Lung (tissue), 12 donors: ENCODE data around the gene IRX4. TPM values are rescaled to one million over a fixed set of nuclear protein-coding genes. Genes with fewer than 3 reads are reported as not detected.

Experiments used
- ATAC-seq: fragments of 200-7000 bp; cut with Tn5 transposase; one replicate; pipeline ENCODE4 v1.9.1; 2020; ENCODE audit warnings: moderate number of reproducible peaks; ENCODE audit not compliant: insufficient read depth, low FRiP score
- DNase-seq, 3 donors: peaks; one replicate each; pipeline ENCODE4 v3.0.0-alpha.2; 2013 to 2017
- H3K27ac ChIP-seq, 2 donors: one replicate each; pipeline ENCODE4 v1.5.1; 2013; ENCODE audit warnings: mild to moderate bottlenecking in 2 of 2, moderate library complexity in 2 of 2, control low read depth in 1 of 2, inconsistent platforms in 1 of 2, low read depth in 1 of 2, low read length in 1 of 2
- H3K27me3 ChIP-seq, 3 donors: one replicate each; pipeline ENCODE4 v1.5.1; 2013; ENCODE audit warnings: low read length in 2 of 3; ENCODE audit not compliant: control insufficient read depth in 3 of 3, insufficient read depth in 3 of 3
- H3K36me3 ChIP-seq, 4 donors: one replicate each; pipeline ENCODE4 v1.5.1; 2013; ENCODE audit warnings: low read length in 4 of 4, mild to moderate bottlenecking in 1 of 4, moderate library complexity in 1 of 4; ENCODE audit not compliant: control insufficient read depth in 4 of 4, insufficient read depth in 4 of 4
- H3K4me1 ChIP-seq, 5 donors: one replicate each; pipeline ENCODE4 v1.5.1; 2013; ENCODE audit warnings: low read length in 5 of 5, mild to moderate bottlenecking in 2 of 5, moderate library complexity in 1 of 5; ENCODE audit not compliant: control insufficient read depth in 5 of 5, insufficient read depth in 5 of 5
- H3K4me3 ChIP-seq: one replicate; pipeline ENCODE4 v1.5.1; 2013; ENCODE audit warnings: mild to moderate bottlenecking, control low read depth, moderate library complexity
- H3K9ac ChIP-seq, 2 donors: one replicate each; pipeline ENCODE4 v1.5.1; 2013; ENCODE audit warnings: low read length in 2 of 2, control low read depth in 1 of 2; ENCODE audit not compliant: insufficient read depth in 1 of 2
- H3K9me3 ChIP-seq, 4 donors: one replicate each; pipeline ENCODE4 v1.5.1; 2013; ENCODE audit warnings: low read length in 3 of 4, mild to moderate bottlenecking in 1 of 4, moderate library complexity in 1 of 4; ENCODE audit not compliant: control insufficient read depth in 4 of 4, insufficient read depth in 3 of 4
- WGBS, 2 donors: extraction: QIAGEN DNeasy Blood & Tissue Kit; methylation state at CpG; one replicate each; pipeline ENCODE4 v1.1.7; 2013; 5-methylcytosine and 5-hydroxymethylcytosine counted together
- polyA plus RNA-seq, 2 donors: library from polyadenylated mRNA; stranded (reverse); fragments of 200-250 nt; gene quantifications; one replicate each; pipeline ENCODE4 v1.2.1, GENCODE V29; 2013
- total RNA-seq, 2 donors: library from RNA; depleted of rRNA in 1 of 2; stranded (reverse); fragments of >200 nt in 1 of 2; gene quantifications; one replicate each; pipeline ENCODE4 v1.2.1, GENCODE V29; 2014 to 2021
- TF ChIP-seq, protein P1 (sequence below): IDR thresholded peaks from 2 replicates; pipeline ENCODE4 v1.5.1; 2012; ENCODE audit warnings: mild to moderate bottlenecking; ENCODE audit errors: control extremely low read depth, extremely low read depth
- donor health status: control.
- donor health status: control.
- donor health status: Bipolar disorder and iron deficiency.
- donor health status: healthy.
- donor health status: DM: yes; HTN: yes; CAD: no.

IRX4 gene
- total and polyA plus RNA-seq, 4 donors, result 0.02 TPM; not detected in 3

DNA sequence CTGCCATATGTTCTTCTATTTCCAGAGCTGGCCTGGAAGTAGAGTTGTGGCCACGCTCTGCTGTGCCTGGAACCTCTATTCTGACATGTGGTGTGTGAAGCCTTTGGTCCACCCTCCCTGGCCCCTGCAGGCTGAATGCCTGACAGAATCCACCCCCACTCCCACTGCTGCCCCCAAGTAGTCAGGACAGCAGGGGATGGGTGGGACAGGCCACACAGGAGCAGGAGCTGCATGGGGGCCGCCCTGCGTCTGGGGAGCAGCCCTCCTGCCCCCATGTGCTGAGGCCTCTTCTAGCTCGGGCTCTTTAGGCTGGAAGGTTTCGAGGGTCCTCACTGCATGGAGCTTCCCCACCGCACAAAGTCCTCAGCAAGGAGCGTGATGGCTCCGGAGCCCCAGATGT is 32.6 kb upstream of the IRX4 start:
- Histone ChIP-seq H3K27me3 (peaks cover 2 to 13% (median 3%) of the 10 kb centered on the region in 3 donors), H3K4me3 (no peak overlapping the region), H3K27ac (no peak overlapping the region), H3K9ac (no peak overlapping the region), H3K4me1 (no peaks in the 10 kb centered on the region), H3K36me3 (no peaks in the 10 kb centered on the region), H3K9me3 (peaks cover 0 to 31% (median 0%) of the 10 kb centered on the region in 4 donors)
- TF ChIP-seq, protein P1, sequence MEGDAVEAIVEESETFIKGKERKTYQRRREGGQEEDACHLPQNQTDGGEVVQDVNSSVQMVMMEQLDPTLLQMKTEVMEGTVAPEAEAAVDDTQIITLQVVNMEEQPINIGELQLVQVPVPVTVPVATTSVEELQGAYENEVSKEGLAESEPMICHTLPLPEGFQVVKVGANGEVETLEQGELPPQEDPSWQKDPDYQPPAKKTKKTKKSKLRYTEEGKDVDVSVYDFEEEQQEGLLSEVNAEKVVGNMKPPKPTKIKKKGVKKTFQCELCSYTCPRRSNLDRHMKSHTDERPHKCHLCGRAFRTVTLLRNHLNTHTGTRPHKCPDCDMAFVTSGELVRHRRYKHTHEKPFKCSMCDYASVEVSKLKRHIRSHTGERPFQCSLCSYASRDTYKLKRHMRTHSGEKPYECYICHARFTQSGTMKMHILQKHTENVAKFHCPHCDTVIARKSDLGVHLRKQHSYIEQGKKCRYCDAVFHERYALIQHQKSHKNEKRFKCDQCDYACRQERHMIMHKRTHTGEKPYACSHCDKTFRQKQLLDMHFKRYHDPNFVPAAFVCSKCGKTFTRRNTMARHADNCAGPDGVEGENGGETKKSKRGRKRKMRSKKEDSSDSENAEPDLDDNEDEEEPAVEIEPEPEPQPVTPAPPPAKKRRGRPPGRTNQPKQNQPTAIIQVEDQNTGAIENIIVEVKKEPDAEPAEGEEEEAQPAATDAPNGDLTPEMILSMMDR, result no peak
- ATAC-seq (no peak), DNase-seq (no peak)
- WGBS, 2 donors, result 87 to 91% methylated on average over 8 of the region's 8 CpGs

DNA sequence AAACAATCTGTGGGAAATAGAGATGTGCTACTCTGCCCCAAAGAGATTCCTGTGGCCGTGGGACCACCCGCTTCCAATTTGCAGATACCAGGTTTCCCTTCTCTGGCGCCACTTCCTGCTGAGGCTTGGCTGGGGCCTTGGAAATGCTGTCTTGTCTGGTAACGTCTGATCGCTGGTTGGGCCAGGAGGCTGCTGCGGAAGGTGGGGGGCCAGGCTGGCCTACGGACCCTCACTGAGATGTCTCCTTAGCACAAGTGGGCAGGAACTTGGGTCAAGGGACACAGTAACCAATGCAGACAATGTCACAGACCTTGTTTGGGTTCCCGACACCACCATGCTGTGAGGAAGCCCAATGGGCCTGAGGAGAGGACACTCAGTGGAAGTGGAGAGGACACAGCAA is 31.7 kb upstream of the IRX4 start:
- peaks cover 0 to 28% (median 0%) of the 10 kb centered on the region in 4 donors for H3K9me3 ChIP-seq
- H3K4me3 ChIP-seq, result no peak overlapping the region
- 85 to 92% methylated on average over 8 of the region's 8 CpGs for WGBS, 2 donors
- H3K36me3 ChIP-seq, result no peaks in the 10 kb centered on the region
- DNase-seq, result no peak
- TF ChIP-seq, protein P1, result no peak
- H3K27me3 ChIP-seq, result peaks cover 2 to 13% (median 3%) of the 10 kb centered on the region in 3 donors
- H3K4me1 ChIP-seq, result no peaks in the 10 kb centered on the region
- H3K9ac ChIP-seq, result no peak overlapping the region
- no peak overlapping the region for H3K27ac ChIP-seq
- ATAC-seq, result no peak

DNA sequence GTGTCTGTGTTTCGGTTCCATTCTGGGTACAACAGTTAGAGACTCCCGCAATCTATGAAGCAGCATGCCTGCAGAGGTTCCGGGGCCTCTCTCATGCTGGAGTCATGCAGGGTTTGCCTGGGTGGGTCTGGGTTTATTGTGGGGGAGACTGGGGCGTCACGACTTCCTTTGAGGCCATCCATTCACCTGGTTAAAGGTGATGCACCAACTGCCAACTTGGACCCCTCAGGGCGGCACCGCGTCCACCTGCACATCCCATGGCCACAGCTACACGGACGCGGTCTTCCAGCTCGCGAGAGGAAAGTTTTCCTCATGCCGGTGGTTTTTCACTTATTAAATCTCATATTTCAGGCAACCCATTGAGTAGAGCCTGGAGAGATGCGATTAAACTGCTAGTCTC is 30.9 kb upstream of the IRX4 start:
- no peak for ATAC-seq
- WGBS, 2 donors, result 88 to 95% methylated on average over 15 of the region's 15 CpGs

More for the DNA sequence above, 30.9 kb upstream of the IRX4 start:
- Histone ChIP-seq H3K27me3 (peaks cover 2 to 14% (median 3%) of the 10 kb centered on the region in 3 donors), H3K9me3 (peaks cover 0 to 28% (median 0%) of the 10 kb centered on the region in 4 donors), H3K27ac (no peak overlapping the region), H3K9ac (no peak overlapping the region), H3K4me1 (no peaks in the 10 kb centered on the region), H3K36me3 (no peaks in the 10 kb centered on the region), H3K4me3 (no peak overlapping the region)
- no peak for DNase-seq
- TF ChIP-seq, protein P1, result no peak
